HT1080 (cell line): Measurements from ENCODE around the gene ZMAT5. TPM values are rescaled to one million over a fixed set of nuclear protein-coding genes. Genes with fewer than 3 reads are reported as not detected.
"Not testable (repeated sequence)": the region's sequence is repeated elsewhere in the genome, so short reads cannot be mapped to it uniquely, and the experiment has no call there.

Source experiments
- DNase-seq: peaks from one replicate; pipeline ENCODE4 v3.0.0-alpha.2; 2015; ENCODE audit warnings: low read depth
- total RNA-seq: library from RNA; depleted of rRNA; stranded (reverse); fragments of >200 nt; shearing (Covaris generic); gene quantifications from 2 replicates; pipeline ENCODE4 v1.2.3, GENCODE V29; 2014

The ZMAT5 gene
- total RNA-seq, 1 experiment from 2014 or later: 18.0 TPM

DNA sequence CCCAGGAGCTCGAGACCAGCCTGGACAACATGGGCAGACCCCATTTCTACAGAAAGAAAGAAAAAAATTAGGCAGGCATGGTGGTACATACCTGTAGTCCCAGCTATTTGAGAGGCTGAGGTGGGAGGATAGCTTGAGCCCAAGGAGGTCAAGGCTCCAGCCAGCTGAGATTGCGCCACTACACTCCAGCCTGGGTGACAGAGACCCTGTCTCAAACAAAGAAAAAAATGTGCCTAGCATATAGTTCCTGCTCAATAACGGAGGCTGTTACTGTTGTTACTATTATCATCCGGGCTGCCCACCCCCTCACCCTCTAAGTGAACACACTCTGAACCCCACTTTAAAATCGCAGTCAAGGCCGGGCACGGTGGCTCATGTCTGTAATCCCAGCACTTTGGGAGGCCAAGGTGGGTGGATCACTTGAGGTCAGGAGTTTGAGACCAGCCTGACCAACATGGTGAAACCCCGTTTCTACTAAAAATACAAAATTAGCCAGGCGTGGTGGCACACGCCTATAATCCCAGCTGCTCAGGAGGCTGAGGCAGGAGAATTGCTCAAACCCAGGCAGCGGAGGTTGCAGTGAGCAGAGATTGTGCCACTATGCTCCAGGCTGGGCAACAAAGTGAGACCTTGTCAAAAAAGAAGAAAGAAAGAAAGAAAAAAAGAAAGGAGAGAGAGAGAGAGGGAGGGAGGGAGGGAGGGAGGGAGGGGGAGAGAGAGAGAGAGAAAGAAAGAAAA is 12.0 kb downstream of the ZMAT5 start:
- DNase-seq: not testable (repeated sequence)

DNA sequence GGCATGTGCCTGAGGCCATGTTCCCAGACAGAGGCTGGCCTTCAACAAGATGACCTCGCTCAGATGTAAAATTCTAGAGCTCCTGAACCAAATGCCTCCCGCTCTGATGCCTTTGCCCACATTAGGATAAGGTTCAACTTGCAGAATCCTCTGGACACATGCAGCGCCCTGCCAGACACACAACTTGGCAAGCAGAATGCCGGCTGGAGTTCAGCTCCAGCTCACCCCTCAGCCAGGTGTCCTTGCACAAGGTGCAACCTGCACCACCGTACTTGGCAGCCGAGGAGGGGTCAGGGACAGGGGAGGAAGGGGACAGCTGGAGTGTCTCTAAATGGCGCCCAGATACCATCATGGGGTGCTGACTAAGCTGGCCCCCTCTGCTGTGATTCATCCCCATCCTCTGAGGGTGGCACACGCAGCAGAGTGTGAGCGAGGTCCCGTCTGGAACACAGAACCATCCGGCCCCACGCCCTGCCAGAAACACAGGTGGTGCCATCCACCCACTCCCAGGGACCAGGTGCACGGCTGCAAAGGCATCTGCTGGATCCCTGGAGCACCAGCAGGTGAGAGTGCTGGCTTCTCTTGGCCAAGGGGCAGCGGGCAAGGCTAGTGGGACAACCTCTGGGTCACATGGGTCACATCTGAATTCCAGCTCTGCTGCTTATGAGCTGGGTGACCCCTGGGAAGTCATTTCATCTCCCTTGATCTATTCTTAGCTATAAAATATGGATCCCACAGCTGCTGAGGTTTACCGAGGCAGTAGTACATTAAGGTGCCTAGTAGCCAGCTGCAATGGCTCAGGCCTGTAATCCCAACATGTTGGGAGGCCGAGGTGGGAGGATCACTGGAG is 12.8 kb downstream of the ZMAT5 start:
- no peak for DNase-seq

DNA sequence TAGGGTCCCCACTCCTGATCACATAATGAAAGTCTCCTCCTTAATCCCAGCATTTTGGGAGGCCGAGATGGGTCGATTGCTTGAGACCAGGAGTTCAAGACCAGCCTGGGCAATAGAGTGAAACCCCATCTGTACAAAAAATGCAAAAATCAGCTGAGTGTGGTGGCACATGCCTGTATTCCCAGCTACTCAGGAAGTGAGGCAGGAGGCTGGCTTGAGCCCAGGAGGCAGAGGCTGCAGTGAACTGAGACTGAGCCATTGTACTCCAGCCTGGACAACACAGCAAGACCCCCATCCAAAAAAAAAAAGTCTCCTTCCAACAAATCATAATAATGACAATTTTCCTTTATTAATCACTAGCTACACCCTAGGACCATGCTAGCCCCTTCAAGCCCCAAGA is 15.1 kb downstream of the ZMAT5 start:
- no peak for DNase-seq

DNA sequence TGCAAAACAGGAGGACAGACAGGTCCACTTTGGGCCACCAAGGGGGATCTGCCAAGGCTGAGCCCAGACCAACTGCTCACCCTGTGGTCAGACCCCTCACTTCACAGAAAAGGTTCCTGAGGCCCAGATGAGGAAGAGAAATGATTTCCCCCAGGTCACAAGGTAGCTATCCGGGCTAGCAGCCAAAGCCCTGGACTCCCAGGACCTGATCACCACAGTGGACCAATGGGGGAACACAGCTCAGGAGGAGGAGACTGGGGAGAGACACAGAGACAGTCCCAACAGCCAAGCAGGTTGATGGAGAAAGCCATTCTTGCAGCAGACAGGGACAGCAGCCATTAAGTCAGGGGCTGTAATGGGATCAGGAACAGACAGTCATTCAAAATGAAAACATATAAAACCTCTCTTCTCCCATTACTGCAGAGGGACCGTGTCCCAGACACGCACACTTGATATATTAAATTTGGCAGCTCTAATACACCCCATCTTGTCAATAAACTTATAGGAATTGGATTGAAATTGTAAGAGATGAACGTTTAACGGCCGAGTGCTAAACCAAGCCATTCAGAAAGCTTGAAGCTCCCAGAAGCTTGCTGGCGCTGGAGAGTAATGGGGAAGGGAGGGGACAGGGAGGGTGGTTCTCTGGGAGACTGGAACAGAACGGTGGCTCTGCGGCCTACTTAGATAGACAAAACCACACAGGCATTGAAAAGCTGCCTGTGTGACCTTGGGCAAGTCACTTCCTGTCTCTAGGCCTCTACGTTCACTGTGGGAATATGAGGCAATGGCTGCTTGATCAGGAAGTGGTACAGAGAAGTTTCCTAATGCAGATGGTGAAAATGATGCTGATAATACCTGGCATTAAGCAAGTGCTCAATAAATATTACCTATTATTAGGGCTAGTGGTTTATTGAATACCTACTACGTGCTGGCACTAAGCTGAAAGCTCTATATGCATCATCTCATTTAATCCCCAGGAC is 16.0 kb downstream of the ZMAT5 start:
- peak; percentile 53 for DNase-seq

DNA sequence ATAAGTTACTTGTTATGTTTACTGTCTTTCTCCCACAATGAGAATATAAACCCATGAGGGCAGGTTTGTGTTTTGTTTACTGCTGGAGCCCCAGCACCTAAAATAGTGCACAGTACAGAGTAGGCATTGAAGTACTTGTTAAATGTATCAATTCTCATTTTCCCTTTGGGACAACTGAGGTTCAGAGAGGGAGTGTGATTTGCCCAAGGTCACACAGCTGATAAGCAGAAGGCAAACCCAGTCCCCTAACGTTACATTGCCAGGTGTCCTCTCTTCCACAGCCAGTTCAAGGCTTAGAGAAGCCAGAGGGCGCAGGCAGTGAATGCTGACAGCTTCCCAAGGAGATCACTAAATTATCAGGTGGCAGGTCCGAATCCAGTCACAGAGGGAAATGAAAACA is 16.8 kb downstream of the ZMAT5 start:
- no peak for DNase-seq

DNA sequence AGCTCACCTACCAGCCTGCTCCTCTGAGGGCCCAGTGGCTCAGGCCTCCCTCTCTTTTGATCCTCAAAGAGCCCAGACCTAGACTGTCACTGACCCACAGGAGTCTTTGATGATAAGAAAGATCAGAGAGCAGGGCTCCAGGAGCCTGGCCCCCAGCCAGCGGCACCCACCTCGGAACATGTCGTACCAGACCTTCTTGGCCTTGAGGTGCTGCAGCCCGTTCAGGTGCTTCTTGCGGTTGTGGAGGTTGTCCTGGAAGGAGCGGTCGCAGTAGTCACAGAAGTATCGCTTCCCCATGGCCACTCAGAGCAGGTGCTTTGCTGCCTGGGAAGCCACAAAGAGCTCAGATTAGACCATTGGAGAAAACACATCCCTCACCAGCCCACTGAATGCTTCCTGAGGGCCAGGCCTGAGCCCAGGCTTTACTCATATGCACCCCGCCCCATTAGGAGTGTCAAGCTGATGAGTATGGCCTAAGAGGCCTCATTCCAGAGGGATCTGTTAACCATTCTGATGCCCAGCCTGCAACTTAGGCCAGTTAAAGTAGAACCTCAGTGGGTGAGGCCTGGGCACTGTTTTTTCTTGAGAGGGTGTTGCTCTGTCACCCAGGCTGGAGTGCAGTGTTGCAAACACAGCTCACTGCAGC is 18.4 kb downstream of the ZMAT5 start:
- DNase-seq: no peak

DNA sequence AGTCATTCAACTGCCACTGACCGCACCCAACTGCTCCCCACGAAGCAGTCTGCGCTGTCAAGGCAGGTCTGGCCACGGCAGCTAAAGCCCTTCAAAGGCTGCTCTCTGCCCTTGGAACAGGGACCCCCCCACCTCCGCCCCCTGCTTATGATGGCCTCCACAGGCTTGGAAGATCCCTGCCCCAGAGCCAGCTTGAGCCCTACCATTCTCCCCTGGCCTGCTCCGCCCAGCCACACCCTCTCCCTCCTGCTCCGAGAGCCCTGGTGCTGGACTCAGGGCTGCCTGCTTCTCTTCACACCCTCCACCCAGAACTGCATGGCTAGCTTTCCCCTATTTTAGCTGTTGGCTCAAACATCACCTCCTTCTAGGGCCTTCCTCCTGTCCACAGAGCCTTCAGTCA is 19.0 kb downstream of the ZMAT5 start:
- no peak for DNase-seq

DNA sequence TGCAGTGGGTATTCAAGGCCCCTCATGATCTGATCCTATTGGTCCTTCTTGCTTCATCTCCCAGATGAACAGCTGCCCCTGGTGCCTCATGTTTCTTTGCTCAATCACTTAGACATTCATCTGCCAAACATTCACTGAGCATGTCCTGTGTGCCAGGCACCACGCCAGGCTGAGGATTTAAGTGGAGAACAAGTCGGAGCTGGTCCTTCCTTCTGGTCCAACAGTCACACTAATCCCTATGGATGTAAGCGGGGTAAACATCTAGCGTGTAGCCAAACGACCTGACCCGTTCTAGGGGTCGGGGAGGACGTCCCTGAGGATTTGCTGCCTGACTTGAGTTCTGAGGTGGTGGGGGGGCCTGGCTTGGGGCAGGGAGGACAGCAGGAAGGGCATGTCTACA is 21.9 kb downstream of the ZMAT5 start:
- no peak for DNase-seq

DNA sequence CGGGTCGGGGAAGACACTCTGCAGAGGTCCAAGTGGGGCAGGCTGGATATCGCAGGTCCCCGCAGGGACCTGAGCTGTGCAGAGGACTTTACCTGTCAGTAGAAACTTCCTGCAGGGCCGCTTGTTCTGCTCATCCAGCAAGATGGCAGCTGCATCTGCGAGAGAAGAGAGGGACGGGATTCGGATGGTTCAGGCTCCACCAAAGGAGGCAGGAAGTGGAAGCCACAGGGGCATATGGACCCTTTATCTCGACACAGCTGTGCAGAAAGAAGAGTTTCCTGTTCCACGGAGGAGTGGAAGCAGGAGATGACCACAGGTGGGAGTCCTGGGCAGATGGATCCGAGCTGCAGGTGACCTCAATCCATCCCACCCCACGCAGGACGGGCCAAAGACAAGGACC is 24.5 kb downstream of the ZMAT5 start:
- DNase-seq: no peak

DNA sequence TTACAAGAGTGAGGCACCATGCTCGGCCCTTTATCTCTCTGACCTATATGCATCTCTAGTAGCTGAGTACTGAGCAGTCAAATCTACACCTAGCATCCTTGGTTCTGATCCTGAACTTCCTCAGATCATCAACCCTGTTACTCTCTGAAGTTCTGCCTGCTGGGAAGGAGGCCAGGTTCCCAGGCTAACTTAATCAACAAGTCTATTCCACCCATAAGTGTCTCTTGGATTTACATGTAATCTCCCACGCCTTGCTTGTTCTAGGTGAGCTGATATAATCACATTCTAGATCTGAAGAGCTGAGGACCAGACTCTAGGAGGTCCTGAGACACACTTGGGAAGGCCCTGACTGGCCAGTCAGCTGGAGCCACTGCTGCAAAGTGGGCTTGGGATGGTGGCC is 24.9 kb downstream of the ZMAT5 start:
- no peak for DNase-seq

DNA sequence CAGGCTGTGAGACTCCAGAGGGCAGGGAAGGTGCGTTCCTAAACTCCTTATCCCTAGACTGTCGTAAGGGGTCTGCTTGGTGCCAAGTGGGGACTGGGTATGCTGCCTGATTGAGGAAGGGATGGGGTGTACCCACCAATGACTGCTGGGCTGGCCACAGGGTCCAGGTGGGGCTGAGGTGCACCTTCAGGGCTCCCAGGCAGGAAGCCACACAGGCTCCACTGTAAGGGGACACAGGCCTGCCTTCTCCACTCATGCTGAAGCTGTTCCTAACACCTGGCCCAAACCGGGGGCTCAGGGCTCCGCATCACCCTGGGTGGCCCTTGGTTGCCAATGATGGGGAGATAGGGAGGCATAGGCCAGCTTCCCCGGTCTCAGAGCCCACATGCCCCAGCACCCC is 26.6 kb downstream of the ZMAT5 start:
- DNase-seq: no peak

DNA sequence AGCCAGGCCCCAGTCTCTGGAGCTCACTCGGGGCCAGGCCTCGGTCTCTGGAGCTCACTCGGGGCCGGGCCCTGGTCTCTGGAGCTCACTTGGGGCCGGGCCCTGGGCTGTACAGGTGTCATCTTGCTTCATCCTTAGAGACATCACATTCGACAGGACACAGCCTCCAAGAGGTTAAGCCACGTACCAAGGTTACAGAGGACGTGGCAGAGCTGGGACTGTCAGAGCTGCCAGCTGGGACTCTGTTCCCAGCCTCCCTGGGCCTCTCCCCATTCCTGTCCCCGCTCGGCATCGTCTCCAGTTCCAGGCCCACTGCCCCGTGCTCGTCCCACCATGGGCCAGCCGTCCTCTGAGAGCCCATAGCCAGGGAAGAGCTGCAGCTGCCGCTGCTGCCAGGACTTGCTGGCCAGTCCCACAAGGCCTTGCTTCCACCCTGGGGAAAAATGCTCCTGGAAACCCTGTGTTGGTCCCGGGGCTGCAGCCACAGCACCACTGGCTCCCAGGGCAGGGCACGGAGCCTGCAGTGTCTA is 27.4 kb downstream of the ZMAT5 start:
- no peak for DNase-seq

DNA sequence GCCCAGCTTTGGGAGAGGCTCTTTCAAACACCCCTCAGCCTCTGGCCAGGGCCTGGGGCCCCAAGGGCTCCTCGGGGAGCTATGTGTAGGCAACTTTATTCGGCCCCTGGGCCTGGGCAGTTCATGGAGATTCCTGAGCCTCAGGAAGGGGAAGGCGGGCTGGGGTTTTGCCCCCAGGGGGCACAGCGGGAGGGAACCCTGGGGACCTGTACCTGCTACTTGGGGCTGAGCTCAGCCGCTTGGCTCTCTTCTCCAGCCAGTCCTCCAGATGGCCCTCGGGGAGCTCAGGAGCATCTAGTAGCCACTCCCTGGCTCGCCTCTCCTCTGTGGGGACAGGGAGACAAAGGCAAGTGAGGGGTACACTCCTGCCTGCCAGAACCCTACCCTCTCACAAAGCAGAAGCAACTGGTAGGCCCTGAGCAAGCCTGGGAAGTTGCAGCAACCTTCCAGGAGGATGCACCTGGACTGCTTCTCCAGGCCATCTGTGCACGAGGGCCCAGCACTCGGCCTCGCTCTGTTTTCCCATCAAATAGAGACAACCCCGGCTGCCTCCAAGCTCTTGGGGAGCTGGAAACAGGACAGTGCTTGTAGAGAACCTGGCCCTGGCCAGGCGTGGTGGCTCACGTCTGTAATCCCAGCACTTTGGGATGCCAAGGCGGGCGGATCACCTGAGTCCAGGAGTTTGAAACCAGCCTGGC is 28.5 kb downstream of the ZMAT5 start:
- DNase-seq: no peak

DNA sequence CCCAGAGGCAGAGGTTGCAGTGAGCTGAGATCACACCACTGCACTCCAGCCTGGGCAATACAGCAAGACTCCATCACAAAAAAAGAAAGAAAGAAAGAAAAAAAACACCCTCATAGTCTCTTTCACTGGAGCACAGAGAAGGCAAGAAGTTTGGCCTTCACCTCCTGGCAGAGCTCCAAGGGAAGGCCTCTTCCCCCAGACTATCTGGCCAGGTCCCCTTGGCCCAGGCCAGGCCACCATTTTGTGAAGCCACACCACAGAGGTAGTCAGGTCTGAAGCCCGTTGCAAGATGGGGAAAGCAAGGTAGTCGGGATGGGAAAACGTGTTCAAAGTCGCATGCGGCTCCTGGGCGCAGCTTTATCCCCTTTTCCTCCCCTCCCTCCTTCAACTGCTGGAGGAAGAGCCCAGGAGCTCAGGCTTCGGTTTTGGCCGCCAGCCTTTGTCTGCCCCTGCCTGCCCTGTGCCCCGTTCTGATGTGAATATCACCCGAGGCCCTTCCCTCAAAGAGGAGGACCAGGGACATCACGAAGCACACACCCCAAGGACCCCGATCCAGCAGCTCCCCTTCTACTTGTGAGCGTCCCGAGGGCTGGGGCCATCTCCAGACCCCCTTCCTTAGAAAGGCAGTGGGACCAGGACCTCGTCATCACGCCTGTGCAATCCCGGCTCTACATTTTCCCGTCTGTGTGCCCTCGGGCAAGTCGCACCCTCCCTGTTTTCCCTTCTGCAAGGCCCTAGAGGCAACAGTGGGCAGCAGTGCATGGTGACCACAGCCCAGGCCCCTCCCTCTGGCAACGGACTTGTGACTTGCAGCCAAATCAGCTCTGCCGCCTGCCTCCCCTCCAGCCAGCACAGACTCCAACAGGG is 29.3 kb downstream of the ZMAT5 start:
- DNase-seq: no peak

DNA sequence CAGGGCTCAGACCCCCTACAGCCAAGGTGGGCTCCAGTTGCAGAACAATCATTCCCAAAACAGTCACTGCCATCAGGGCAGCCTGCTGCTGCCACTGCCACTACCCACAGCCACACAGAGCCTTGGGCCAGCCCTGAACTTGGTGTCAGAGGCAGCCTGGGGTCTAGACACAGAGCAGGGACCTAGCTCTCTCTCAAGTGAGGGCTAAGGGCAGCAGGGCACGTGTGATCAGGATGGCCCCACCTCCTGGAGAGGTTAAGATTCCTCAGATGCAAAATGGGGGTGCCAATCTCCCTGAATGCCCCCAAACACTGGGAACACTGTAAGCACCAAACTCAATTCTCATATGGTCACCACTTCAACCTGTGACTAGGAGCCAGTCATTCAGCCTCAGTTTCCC is 31.4 kb downstream of the ZMAT5 start:
- DNase-seq: no peak

DNA sequence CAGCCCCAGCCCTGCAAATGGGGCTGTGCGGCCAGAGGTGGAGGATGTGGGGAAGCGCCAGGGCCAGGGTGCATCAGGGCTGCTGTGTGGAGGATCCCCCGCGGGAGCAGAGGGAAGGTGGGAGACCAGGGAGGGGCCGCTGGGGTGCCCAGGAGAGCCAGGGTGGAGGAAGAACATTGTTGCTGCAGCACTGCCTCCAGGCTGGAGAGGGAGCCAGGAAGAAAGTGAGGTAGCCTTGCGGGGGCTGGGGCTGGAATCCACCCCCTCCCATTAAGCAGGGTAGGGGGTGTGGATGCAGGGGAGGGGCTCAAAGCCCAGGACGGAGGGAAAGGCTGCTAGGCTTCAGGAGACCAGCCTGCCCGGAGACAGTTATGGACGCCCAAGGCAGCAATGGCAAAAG is 32.0 kb downstream of the ZMAT5 start:
- DNase-seq: no peak

DNA sequence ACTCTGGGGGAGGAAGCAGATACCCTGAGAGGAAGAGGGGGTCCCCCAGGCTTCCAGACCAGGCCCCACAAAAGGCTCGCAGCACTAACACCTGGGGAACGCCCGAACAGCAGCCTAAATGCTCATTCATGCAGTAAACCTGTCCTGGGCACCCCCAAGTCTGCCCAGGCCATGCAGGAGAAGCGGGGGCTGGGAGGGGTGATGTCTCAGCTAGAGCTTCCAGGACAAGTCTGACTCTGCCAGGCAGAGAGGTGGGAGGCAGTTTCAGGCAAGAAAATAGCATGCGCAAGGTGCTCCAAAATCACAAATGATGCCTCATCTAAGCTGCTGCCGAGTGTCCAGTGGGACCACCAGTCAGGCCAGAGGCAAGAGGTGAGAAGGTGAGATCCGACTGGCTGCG is 32.4 kb downstream of the ZMAT5 start:
- no peak for DNase-seq

DNA sequence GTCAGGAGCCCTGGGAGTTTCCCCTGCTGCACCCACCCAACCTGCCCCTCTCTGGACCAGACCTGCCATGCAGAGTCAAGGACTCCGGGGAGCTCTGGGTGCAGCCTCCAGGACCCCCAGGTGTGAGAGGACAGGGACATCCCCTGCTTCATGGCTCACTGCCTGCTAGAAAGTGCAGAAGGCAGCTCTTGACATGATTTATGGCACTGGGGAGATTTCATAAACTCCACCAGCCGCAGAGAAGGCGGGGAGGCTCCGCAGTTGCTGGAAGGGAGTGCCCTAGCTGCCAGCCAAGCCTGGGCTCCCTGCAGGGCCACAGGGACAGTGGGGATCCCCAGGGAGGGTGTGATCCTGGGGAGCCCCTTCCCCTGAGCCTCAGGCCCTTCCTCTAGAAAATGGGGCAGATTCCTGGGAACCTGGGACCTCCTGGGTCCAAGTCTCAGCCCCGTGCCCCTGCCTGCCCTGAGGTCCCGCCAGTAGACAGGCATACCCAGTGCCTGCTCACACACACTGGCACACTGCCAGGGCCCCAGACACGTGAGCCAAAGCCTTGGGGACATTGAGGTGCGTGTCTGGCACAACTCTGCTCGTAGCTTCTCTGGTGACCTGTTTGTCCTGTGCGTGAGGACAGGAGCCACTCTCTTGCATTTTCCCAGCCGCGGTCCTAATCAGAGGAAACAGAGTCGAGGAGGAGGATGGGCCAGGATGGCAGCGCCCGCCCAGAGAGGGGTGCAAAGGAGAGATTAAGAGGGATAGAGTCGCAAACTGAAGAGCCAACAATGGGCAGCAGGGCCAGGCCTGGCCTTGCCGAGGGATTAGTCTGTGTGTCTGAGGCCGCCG is 33.2 kb downstream of the ZMAT5 start:
- DNase-seq: no peak
